ENCODE measurements around the gene EPHB2.

GRCh38 chr1:22708777-22709176 is 1.9 kb upstream of the EPHB2 start:
- TF ChIP-seq EZH2 (IDR thresholded peaks at IDR 0.05; ENCODE audit: insufficient read depth, poor library complexity, severe bottlenecking) (no peak), EZH2phosphoT487 (IDR thresholded peaks at IDR 0.05; ENCODE audit: insufficient read depth, low read depth) (no peak)

All from GM23248 (cell line).